Lung (tissue), 12 donors: Measurements from ENCODE around the gene WNK1. TPM values are rescaled to one million over a fixed set of nuclear protein-coding genes. Genes with fewer than 3 reads are reported as not detected.
"Not testable (repeated sequence)": the region's sequence is repeated elsewhere in the genome, so short reads cannot be mapped to it uniquely, and the experiment has no call there.

Source experiments
- ATAC-seq: fragments of 200-7000 bp; cut with Tn5 transposase; one replicate; pipeline ENCODE4 v1.9.1; 2020; ENCODE audit warnings: moderate number of reproducible peaks; ENCODE audit not compliant: insufficient read depth, low FRiP score
- DNase-seq, 3 donors: peaks; one replicate each; pipeline ENCODE4 v3.0.0-alpha.2; 2013 to 2017
- H3K27ac ChIP-seq, 2 donors: one replicate each; pipeline ENCODE4 v1.5.1; 2013; ENCODE audit warnings: mild to moderate bottlenecking in 2 of 2, moderate library complexity in 2 of 2, control low read depth in 1 of 2, inconsistent platforms in 1 of 2, low read depth in 1 of 2, low read length in 1 of 2
- H3K27me3 ChIP-seq, 3 donors: one replicate each; pipeline ENCODE4 v1.5.1; 2013; ENCODE audit warnings: low read length in 2 of 3; ENCODE audit not compliant: control insufficient read depth in 3 of 3, insufficient read depth in 3 of 3
- H3K36me3 ChIP-seq, 4 donors: one replicate each; pipeline ENCODE4 v1.5.1; 2013; ENCODE audit warnings: low read length in 4 of 4, mild to moderate bottlenecking in 1 of 4, moderate library complexity in 1 of 4; ENCODE audit not compliant: control insufficient read depth in 4 of 4, insufficient read depth in 4 of 4
- H3K4me1 ChIP-seq, 5 donors: one replicate each; pipeline ENCODE4 v1.5.1; 2013; ENCODE audit warnings: low read length in 5 of 5, mild to moderate bottlenecking in 2 of 5, moderate library complexity in 1 of 5; ENCODE audit not compliant: control insufficient read depth in 5 of 5, insufficient read depth in 5 of 5
- H3K4me3 ChIP-seq: one replicate; pipeline ENCODE4 v1.5.1; 2013; ENCODE audit warnings: mild to moderate bottlenecking, control low read depth, moderate library complexity
- H3K9ac ChIP-seq, 2 donors: one replicate each; pipeline ENCODE4 v1.5.1; 2013; ENCODE audit warnings: low read length in 2 of 2, control low read depth in 1 of 2; ENCODE audit not compliant: insufficient read depth in 1 of 2
- H3K9me3 ChIP-seq, 4 donors: one replicate each; pipeline ENCODE4 v1.5.1; 2013; ENCODE audit warnings: low read length in 3 of 4, mild to moderate bottlenecking in 1 of 4, moderate library complexity in 1 of 4; ENCODE audit not compliant: control insufficient read depth in 4 of 4, insufficient read depth in 3 of 4
- WGBS, 2 donors: extraction: QIAGEN DNeasy Blood & Tissue Kit; methylation state at CpG; one replicate each; pipeline ENCODE4 v1.1.7; 2013; 5-methylcytosine and 5-hydroxymethylcytosine counted together
- polyA plus RNA-seq, 2 donors: library from polyadenylated mRNA; stranded (reverse); fragments of 200-250 nt; gene quantifications; one replicate each; pipeline ENCODE4 v1.2.1, GENCODE V29; 2013
- total RNA-seq, 2 donors: library from RNA; depleted of rRNA in 1 of 2; stranded (reverse); fragments of >200 nt in 1 of 2; gene quantifications; one replicate each; pipeline ENCODE4 v1.2.1, GENCODE V29; 2014 to 2021
- TF ChIP-seq, protein P1 (sequence below): IDR thresholded peaks from 2 replicates; pipeline ENCODE4 v1.5.1; 2012; ENCODE audit warnings: mild to moderate bottlenecking; ENCODE audit errors: control extremely low read depth, extremely low read depth
- donor health status: control.
- donor health status: control.
- donor health status: Bipolar disorder and iron deficiency.
- donor health status: healthy.
- donor health status: DM: yes; HTN: yes; CAD: no.

Gene WNK1
- total and polyA plus RNA-seq, 4 donors: 23.1 to 269 (median 128) TPM

DNA sequence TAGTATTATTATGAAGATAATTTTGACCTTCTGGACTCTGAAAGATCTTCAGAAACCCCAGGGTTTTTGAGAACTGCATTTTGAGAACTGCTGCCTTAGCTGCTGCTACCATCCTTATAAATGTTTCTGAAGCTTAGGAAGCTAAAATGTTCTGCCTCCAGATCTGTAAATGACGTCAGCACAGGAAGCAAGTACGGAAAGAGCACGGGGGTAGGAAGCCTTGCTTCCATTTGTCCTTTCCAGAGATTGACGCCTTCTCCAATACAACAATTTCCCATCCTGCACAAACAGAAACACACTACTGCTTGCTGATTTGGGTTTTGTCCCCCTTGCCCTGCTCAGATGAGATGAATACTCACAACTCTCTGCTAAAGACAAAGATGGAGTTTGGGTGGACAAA, 179.2 kb downstream of the WNK1 start:
- TF ChIP-seq, protein P1, sequence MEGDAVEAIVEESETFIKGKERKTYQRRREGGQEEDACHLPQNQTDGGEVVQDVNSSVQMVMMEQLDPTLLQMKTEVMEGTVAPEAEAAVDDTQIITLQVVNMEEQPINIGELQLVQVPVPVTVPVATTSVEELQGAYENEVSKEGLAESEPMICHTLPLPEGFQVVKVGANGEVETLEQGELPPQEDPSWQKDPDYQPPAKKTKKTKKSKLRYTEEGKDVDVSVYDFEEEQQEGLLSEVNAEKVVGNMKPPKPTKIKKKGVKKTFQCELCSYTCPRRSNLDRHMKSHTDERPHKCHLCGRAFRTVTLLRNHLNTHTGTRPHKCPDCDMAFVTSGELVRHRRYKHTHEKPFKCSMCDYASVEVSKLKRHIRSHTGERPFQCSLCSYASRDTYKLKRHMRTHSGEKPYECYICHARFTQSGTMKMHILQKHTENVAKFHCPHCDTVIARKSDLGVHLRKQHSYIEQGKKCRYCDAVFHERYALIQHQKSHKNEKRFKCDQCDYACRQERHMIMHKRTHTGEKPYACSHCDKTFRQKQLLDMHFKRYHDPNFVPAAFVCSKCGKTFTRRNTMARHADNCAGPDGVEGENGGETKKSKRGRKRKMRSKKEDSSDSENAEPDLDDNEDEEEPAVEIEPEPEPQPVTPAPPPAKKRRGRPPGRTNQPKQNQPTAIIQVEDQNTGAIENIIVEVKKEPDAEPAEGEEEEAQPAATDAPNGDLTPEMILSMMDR: no peak
- H3K27ac ChIP-seq: no peak overlapping the region
- no peak overlapping the region for H3K9ac ChIP-seq
- H3K4me3 ChIP-seq: no peak overlapping the region
- no peaks in the 10 kb centered on the region for H3K4me1 ChIP-seq
- ATAC-seq (no peak), DNase-seq (no peak)
- WGBS, 2 donors: 75 to 88% methylated on average over 4 of the region's 4 CpGs
- H3K27me3 ChIP-seq: no peaks in the 10 kb centered on the region
- H3K36me3 ChIP-seq: peaks cover 13 to 21% (median 17%) of the 10 kb centered on the region in 4 donors
- no peaks in the 10 kb centered on the region for H3K9me3 ChIP-seq

DNA sequence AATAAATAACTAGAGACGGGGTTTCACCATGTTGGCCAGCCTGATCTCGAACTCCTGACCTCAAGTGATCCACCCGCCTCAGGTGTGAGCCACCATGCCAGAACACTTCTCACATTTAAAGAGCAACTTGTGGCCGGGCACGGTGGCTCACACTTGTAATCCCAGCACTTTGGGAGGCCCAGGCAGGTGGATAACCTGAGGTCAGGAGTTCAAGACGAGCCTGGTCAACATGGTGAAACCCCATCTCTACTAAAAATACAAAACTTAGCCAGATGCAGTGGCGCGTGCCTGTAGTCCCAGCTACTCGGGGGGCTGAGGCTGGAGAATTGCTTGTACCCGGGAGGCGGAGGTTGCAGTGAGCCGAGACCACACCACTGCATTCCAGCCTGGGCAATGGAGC, 183.5 kb downstream of the WNK1 start:
- H3K4me1 ChIP-seq, H3K27me3 ChIP-seq, H3K4me3 ChIP-seq, H3K9me3 ChIP-seq, H3K27ac ChIP-seq, H3K36me3 ChIP-seq, DNase-seq, ATAC-seq, H3K9ac ChIP-seq: not testable (repeated sequence)
- WGBS, 2 donors: 93 to 98% methylated on average over 12 of the region's 12 CpGs

DNA sequence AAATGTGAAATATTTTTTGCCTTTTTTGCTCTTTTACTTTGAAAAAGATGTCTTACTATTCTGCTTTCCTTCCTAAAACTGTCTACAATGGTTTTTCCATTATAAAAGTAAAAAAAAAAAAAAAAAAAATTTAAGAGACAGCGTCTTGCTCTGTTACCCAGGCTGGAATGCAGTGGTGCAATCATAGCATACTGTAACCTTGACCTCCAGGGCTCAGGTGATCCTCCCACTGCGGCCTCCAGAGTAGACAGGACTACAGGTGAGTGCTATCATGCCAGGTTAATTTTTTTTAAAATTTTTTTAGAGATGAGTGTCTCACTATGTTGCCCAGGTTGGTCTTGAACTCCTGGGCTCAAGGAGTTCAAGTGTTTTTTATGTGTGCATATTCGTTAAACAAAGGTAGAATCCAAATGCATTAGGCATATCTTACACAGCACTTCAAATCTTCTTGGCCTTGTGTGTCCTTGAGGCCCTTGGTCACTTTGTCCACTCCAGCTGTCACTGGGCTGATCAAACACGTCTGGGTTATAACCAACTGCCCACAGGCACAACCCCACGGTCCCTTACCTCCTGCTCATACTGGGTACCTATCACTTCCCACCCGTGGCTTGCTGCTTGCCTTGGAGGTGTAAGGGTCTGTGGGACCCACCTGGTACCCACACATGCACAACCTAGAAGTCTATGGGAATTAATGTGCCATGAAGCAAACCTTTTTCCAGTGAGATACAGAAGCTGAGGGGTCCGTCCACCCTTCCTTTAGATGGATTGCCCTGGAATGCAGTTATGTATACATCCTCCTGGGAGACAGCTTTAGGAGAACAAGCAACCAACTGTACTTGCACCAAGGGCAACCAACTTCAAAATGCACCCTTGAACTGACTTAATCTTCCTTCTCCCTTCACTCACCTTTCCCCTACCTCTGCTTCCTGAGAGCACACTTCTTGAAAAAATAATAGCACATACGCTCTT, 184.3 kb downstream of the WNK1 start:
- TF ChIP-seq, protein P1: no peak
- peaks cover 1 to 6% (median 3%) of the 10 kb centered on the region in 4 donors for H3K36me3 ChIP-seq
- WGBS, 2 donors: 89 to 91% methylated on average over 8 of the region's 8 CpGs

DNA sequence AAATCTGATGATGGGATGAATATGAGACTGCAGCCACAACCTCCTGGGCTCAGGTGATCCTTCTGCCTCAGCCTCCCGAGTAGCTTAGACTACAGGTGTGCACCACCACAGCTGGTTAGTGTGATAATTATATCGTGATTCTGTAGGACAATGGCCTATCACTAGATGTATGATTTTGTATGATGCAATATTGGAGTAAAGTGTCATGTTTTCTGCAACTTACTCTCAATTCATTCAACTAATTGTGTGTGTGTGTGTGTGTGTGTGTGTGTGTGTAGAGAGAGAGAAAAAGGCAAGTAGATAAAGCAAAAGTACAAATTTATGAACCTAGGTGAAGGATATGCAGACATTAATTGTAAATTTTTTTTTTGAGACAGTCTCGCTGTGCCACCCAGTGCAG, 186.4 kb downstream of the WNK1 start:
- Histone ChIP-seq H3K9ac (no peak overlapping the region), H3K27me3 (no peaks in the 10 kb centered on the region), H3K36me3 (peaks cover 0 to 7% (median 1%) of the 10 kb centered on the region in 4 donors), H3K4me1 (peaks cover 0 to 4% (median 0%) of the 10 kb centered on the region in 5 donors), H3K4me3 (no peak overlapping the region), H3K9me3 (no peaks in the 10 kb centered on the region), H3K27ac (no peak overlapping the region)
- DNase-seq (no peak), ATAC-seq (no peak)
- TF ChIP-seq, protein P1: no peak
- WGBS, 2 donors: 97% methylated on average over 3 of the region's 3 CpGs

More for the DNA sequence above, 184.3 kb downstream of the WNK1 start:
- no peak for DNase-seq
- no peak for ATAC-seq
- no peaks in the 10 kb centered on the region for H3K9me3 ChIP-seq
- H3K4me3 ChIP-seq: no peak overlapping the region
- H3K27me3 ChIP-seq: no peaks in the 10 kb centered on the region
- H3K9ac ChIP-seq: no peak overlapping the region
- H3K4me1 ChIP-seq: no peaks in the 10 kb centered on the region
- no peak overlapping the region for H3K27ac ChIP-seq
